Immature natural killer cell (primary cell): ENCODE data around the gene SLX4IP. TPM values are rescaled to one million over a fixed set of nuclear protein-coding genes. Genes with fewer than 3 reads are reported as not detected.
"Not testable (repeated sequence)": the region's sequence is repeated elsewhere in the genome, so short reads cannot be mapped to it uniquely, and the experiment has no call there.

Source experiments
- DNase-seq, 3 donors: peaks; one replicate each; pipeline ENCODE4 v3.0.0; 2022; ENCODE audit warnings: mixed read lengths in 1 of 3
- H3K27ac Mint-ChIP-seq, 6 donors: one replicate each; pipeline ENCODE4 v1.8.0; 2020; ENCODE audit warnings: mixed read lengths in 6 of 6, mild to moderate bottlenecking in 5 of 6, inconsistent platforms in 4 of 6, moderate library complexity in 3 of 6
- H3K27me3 Mint-ChIP-seq, 3 donors: one replicate each; pipeline ENCODE4 v1.8.0; 2020 to 2021; ENCODE audit warnings: low read depth in 3 of 3, mild to moderate bottlenecking in 3 of 3, mixed read lengths in 3 of 3, moderate library complexity in 3 of 3, inconsistent platforms in 1 of 3
- H3K36me3 Mint-ChIP-seq, 3 donors: one replicate each; pipeline ENCODE4 v1.8.0; 2020; ENCODE audit warnings: mixed read lengths in 3 of 3, inconsistent platforms in 2 of 3, mild to moderate bottlenecking in 2 of 3
- H3K4me1 Mint-ChIP-seq, 2 donors: one replicate each; pipeline ENCODE4 v1.8.0; 2020; ENCODE audit warnings: inconsistent platforms in 2 of 2, mild to moderate bottlenecking in 2 of 2, mixed read lengths in 2 of 2, moderate library complexity in 1 of 2
- H3K4me3 Mint-ChIP-seq, 5 donors: one replicate each; pipeline ENCODE4 v1.8.0; 2020; ENCODE audit warnings: mild to moderate bottlenecking in 5 of 5, mixed read lengths in 5 of 5, inconsistent platforms in 3 of 5, moderate library complexity in 3 of 5
- H3K9me3 Mint-ChIP-seq, 6 donors: one replicate each; pipeline ENCODE4 v1.8.0; 2020; ENCODE audit warnings: mild to moderate bottlenecking in 6 of 6, mixed read lengths in 6 of 6, inconsistent platforms in 4 of 6, moderate library complexity in 3 of 6
- polyA plus RNA-seq, 3 donors: library from polyadenylated mRNA; unstranded; fragments of 300-500 nt; fragmentation: Illumina TruSeq; gene quantifications; one replicate each; pipeline ENCODE4 v1.2.3, GENCODE V29; 2021

SLX4IP gene
- polyA plus RNA-seq: 1 to 10 TPM in 1 of 3 donors, under 1 TPM in 2; 0.52 to 1.6 (median 0.75) TPM

DNA sequence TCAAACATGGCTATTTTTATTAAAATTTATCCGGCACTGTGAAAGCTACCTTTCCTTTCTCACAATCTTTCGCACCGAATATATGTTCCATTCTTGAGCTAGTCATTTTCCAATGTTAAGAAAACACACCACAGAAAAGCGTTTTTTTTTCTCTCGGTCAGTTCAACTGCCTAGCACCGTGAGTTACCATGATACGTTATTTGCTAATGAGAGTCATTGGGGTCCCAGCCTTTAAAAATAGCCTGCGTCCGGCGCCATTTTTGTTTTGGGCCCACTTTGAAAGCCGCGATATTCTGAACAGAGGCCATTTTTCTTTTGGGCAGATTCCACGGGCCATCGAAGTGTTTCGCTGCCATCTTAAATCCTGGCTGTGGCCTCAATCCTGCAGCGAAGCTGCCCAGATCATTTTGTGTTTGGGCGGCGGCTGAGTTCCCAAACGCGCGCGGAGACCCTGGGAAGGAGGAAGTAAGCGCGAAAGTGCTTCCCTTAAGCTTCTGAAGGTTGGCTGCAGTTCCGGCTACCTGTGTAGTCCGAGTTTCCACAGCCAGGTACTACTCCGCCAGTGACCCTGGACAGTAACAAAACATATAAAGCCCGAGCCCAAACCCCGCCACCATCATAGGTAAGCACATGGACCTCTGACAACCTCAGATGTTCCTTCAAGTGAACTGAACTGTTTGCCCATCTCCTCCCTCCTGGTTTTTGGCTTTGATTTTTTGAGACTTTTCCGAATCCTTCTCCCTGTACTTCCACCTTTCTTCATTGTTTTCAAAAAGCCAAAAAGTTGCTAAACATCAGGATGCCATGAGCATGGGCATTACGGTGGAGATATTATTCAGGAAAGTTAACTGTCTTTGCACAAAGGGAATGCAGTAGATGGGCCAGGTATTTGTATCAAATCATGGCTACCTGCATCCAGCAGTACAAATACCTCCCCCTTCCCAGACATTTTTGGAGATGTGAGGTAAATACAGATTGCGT is at the start of gene SLX4IP:
SLX4IP (plus strand) TSS at position 474 of the 981 bp plus-strand sequence. CDS start 22,900 bp downstream, outside the sequence.
- Mint-ChIP-seq H3K27me3 (peaks cover 9 to 18% (median 11%) of the 10 kb centered on the region in 3 donors), H3K4me3 (peak within 1 kb of the TSS; percentile 91 to 99 (median 97)), H3K9me3 (no peaks in the 10 kb centered on the region), H3K4me1 (peaks cover 26 to 57% of the 10 kb centered on the region in 2 donors), H3K36me3 (no peaks in the 10 kb centered on the region), H3K27ac (peak within 1 kb of the TSS; percentile 91 to 98 (median 94))
- peak; percentile 78 to 82 (median 82) for DNase-seq

DNA sequence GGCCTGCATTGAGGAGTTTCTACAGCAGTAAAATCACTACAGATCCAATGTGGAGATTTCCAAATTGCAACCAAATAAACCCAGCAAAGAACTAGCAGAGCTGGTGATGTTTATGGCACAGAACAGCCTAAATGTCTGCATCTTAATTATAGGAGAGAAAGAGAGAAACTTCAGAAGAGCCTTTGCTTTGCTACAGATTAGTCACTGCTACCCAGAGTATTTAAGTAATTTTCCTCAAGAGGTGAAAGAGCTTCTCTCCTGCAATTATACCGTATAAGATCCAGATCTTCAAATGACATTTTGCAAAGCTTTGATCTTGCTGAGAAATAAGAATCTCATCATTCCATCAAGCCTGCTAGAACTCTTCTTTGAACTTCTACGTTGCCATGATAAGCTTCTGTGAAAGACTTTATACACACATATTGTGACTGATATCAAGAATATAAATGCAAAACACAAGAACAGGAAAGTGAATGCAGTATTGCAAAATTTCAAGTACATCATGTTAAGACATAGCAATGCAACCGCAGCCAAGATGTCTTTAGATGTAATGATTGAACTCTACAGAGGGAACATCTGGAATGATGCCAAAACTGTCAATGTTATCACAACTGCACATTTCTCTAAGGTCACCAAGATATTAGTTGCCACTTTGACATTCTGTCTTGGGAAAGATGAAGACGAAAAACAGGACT is 49.1 kb upstream of the SLX4IP start:
- no peak overlapping the region for H3K4me3 Mint-ChIP-seq
- no peak overlapping the region for H3K27ac Mint-ChIP-seq
- H3K27me3 Mint-ChIP-seq: peaks cover 0 to 5% (median 2%) of the 10 kb centered on the region in 3 donors
- H3K9me3 Mint-ChIP-seq: no peaks in the 10 kb centered on the region
- no peaks in the 10 kb centered on the region for H3K4me1 Mint-ChIP-seq
- DNase-seq: no peak
- H3K36me3 Mint-ChIP-seq: no peaks in the 10 kb centered on the region

DNA sequence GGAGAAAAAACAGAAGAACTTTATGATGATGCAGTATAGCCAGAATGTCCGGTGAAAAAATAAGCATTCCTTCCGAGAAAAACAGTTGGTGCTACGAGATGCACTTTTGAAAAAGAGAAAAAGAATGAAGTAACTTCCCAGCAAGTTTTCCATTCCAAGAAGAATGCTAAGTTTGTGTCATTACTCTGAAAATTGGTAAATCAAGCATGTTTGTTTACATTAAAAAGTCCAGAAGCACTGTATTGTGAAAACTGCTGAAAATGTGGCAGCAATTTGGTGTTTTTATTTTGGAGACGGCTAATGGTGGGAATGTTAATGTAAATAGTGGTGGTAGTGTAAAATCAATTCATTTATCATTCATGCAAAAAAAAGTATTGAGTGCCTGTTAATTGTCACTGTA is 47.4 kb upstream of the SLX4IP start:
- Mint-ChIP-seq H3K36me3 (no peaks in the 10 kb centered on the region), H3K27me3 (peaks cover 3 to 7% (median 4%) of the 10 kb centered on the region in 3 donors), H3K4me1 (no peaks in the 10 kb centered on the region)

DNA sequence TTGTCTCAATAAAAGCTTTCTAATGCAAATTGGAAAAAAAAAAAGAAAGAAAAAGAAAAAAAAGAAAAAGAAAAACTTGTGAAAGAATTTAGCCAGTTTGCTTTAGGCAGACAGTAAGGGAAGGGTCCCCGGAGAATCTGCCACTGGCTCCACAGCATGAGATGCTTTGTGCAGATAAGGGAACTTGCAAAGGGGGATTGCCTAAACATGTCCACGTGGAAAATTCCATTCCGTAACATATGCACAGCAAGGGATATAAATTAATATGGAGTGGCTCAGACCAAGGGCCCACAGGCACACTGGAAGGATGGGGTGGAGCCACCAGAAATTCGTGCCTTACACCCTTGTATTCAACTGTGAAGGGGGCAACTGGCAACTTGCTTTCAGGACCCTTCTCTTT is 46.5 kb upstream of the SLX4IP start:
- H3K4me1 Mint-ChIP-seq: no peaks in the 10 kb centered on the region
- no peak for DNase-seq
- no peaks in the 10 kb centered on the region for H3K9me3 Mint-ChIP-seq
- peaks cover 4 to 7% (median 4%) of the 10 kb centered on the region in 3 donors for H3K27me3 Mint-ChIP-seq
- no peaks in the 10 kb centered on the region for H3K36me3 Mint-ChIP-seq
- no peak overlapping the region for H3K4me3 Mint-ChIP-seq
- no peak overlapping the region for H3K27ac Mint-ChIP-seq

More for the DNA sequence above, 47.4 kb upstream of the SLX4IP start:
- Mint-ChIP-seq H3K4me3 (no peak overlapping the region), H3K27ac (no peak overlapping the region), H3K9me3 (no peaks in the 10 kb centered on the region)
- DNase-seq: no peak

DNA sequence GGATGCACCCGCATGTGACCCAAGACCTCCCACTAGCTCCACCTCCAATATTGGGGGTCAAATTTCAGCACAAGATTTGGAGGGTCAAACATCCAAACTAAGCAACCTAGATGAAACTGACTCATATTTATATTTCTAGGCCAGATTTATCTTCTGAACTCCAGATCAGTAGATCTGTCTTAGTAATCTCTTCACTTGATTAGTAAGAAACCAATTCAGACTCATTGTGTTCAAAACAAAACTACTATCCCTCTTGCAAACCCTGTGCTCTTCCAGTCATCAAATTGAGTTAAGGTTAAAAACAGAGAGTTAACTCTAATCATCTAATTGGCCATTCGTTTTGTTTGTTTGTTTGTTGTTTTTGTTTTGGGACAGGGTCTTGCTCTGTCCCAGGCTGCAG is 44.4 kb upstream of the SLX4IP start:
- H3K4me1 Mint-ChIP-seq: no peaks in the 10 kb centered on the region
- H3K36me3 Mint-ChIP-seq: no peaks in the 10 kb centered on the region
- no peaks in the 10 kb centered on the region for H3K9me3 Mint-ChIP-seq

DNA sequence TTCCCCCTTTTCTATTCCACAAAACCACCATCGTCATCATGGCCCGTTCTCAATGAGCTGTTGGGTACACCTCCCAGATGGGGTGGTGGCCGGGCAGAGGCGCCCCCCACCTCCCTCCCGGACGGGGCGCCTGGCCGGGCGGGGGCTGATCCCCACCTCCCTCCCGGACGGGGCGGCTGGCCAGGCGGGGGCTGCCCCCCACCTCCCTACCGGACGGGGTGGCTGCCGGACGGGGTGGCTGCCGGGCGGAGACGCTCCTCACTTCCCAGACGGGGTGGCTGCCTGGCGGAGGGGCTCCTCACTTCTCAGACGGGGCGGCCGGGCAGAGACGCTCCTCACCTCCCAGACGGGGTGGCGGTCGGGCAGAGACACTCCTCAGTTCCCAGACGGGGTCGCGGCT is 40.4 kb upstream of the SLX4IP start:
- not testable (repeated sequence) for H3K27me3 Mint-ChIP-seq, H3K36me3 Mint-ChIP-seq, H3K9me3 Mint-ChIP-seq, H3K27ac Mint-ChIP-seq, DNase-seq, H3K4me3 Mint-ChIP-seq, H3K4me1 Mint-ChIP-seq

More for the DNA sequence above, 44.4 kb upstream of the SLX4IP start:
- DNase-seq: no peak
- H3K27ac Mint-ChIP-seq: no peak overlapping the region
- H3K4me3 Mint-ChIP-seq: no peak overlapping the region
- H3K27me3 Mint-ChIP-seq: peaks cover 3 to 5% (median 4%) of the 10 kb centered on the region in 3 donors

- no peak for DNase-seq
- Mint-ChIP-seq H3K27ac (no peak overlapping the region), H3K9me3 (no peaks in the 10 kb centered on the region), H3K36me3 (peaks cover 0 to 10% (median 0%) of the 10 kb centered on the region in 3 donors), H3K4me1 (no peaks in the 10 kb centered on the region), H3K4me3 (no peak overlapping the region), H3K27me3 (peaks cover 0 to 2% (median 1%) of the 10 kb centered on the region in 3 donors)
These were observed 36.2 kb upstream of the SLX4IP start for GRCh38 chr20:10398834-10399369.

DNA sequence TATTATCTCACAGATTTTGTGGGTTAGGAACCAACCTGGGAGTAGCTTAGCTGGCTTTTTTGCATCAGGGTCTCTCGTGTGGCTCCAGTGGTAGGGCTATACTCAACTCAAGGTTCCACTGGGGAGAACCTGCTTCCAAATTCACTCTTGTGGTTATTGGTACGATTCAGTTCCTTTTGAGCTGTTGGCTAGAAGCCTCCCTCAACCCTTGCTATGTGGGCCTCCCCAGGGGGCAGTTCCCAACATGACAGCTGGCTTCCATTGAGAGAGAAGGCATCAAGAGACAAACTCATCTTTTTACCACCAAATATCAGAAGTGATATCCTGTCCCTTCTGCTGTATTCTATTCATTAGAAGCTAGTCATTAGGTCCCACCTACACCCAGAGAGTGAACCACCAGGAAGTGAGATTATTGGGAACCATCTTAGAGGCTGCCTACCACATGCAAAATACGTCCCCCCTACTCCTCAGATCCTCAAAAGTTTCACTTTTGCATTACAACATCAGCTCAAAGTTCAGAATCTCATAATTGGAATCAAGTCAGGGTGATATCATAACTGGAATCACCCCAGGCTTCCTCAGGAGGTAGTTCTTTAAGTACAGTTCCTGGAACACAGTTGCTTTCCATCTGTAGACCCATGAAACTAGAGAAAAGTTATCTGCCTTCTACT is 32.0 kb upstream of the SLX4IP start:
- DNase-seq: no peak
- no peak overlapping the region for H3K27ac Mint-ChIP-seq
- H3K27me3 Mint-ChIP-seq: peaks cover 0 to 2% (median 0%) of the 10 kb centered on the region in 3 donors
- no peak overlapping the region for H3K4me3 Mint-ChIP-seq
- peaks cover 4 to 29% (median 7%) of the 10 kb centered on the region in 3 donors for H3K36me3 Mint-ChIP-seq
- H3K9me3 Mint-ChIP-seq: no peaks in the 10 kb centered on the region
- H3K4me1 Mint-ChIP-seq: no peaks in the 10 kb centered on the region

DNA sequence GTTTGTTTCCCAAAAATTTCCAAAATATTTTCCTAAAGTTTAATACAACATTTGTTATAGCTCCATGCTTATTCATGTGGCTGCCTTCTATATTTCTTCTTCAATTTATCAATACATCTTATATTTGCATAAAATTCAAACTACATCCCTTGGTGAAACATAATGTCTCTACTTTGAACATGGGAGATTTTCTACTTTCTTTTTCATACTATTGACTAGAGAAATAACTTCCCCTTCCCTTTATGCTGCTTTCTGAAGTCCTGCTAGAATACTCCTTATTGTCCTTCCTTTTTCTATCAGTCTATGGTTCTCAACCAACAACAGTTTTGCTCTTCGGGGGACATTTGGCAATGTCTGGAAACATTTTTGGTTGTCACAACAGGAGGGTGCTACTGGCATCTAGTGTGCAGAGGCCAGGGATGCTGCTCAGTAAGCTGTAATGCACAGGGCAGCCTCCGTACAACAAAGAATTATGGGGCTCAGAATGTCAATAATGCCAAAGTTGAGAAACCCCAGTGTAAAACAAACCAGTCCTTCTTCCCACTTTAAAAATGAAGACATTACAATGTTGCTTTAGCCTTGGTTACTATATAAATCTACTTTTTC is 31.0 kb upstream of the SLX4IP start:
- no peaks in the 10 kb centered on the region for H3K4me1 Mint-ChIP-seq
- H3K4me3 Mint-ChIP-seq: no peak overlapping the region
- no peak for DNase-seq
- no peak overlapping the region for H3K27ac Mint-ChIP-seq
- H3K36me3 Mint-ChIP-seq: peaks cover 4 to 29% (median 7%) of the 10 kb centered on the region in 3 donors
- H3K9me3 Mint-ChIP-seq: no peaks in the 10 kb centered on the region
- H3K27me3 Mint-ChIP-seq: no peaks in the 10 kb centered on the region

DNA sequence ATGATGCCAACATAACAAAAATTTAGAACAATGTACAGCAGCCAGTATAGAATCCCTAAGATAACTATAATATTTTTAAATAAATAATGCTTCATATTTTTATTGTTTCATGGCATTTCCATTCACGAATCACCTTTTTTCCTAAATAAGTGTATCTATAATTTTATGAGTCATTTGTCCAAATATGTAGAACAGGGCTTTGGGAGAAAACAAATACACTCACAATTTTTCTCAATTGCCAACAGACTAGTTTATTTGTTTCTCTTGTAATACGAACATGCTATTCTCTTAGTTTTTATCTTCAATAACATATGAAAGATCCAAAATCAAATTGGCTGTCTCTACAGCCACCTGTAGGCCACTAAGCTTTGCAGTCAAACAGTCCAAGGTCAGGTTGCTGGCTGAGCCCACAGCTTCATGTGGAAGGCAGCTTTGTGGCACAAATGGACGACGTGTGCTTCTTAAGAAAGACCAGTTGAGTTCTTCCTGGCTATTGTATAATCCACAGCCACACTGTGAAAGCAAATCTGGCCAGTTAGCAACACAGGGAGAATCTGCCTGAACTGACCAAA is 30.1 kb upstream of the SLX4IP start:
- Mint-ChIP-seq H3K27ac (no peak overlapping the region), H3K27me3 (no peaks in the 10 kb centered on the region), H3K36me3 (peaks cover 4 to 29% (median 7%) of the 10 kb centered on the region in 3 donors), H3K4me3 (no peak overlapping the region), H3K9me3 (no peaks in the 10 kb centered on the region), H3K4me1 (no peaks in the 10 kb centered on the region)
- DNase-seq: no peak

DNA sequence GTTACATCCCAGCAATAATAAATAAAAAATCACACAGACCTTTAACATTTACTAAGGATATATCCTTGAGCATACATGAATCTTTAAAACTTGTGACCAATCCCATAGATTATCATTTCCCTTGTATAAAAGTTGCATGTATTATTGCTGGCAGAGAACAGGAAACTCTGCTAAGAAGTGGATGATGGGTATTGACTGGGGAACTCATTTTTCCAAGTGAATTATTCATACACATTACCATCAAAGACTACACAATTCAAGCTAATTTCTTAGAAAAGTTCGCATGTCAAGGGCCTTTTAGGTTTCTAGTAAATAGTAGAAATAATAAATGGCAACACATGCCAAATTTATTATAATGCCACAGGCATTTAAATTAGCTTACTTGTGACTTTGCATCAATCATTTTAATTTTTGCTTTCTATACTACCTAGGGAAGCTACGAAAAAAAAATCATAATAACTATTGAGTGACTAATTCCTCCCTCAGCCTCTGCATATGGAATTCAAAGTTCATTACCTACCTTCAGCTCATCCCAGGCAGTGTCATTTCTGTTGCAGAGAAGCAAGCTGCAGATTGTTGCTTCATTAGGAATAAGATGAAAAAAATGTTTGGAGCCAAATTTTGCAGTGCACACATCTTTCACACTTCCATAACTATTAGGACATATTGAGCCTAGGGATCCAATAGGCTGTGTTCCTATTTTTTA is 26.8 kb upstream of the SLX4IP start:
- peaks cover 4 to 36% (median 7%) of the 10 kb centered on the region in 3 donors for H3K36me3 Mint-ChIP-seq
- H3K4me3 Mint-ChIP-seq: no peak overlapping the region
- no peak overlapping the region for H3K27ac Mint-ChIP-seq
- H3K4me1 Mint-ChIP-seq: no peaks in the 10 kb centered on the region
- H3K27me3 Mint-ChIP-seq: no peaks in the 10 kb centered on the region
- H3K9me3 Mint-ChIP-seq: no peaks in the 10 kb centered on the region
- DNase-seq: no peak

DNA sequence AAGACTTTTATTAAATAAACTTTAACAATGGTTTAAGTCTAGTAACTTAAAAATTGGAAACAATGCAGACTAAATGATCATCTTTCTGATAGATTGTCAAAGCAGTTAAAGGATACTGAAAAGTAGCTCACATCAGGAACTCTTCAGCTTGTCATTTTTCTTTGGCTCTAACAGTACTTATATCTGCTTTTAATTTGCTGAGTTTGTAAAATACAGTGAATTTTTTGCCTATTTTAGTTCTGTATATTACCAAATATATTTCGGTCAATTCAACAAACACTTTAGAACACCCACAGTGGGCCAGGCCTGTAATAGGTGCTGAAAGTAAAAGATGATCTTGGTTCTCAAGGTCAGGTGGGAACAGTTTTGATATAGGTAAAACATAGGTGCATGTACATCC is 23.4 kb upstream of the SLX4IP start:
- Mint-ChIP-seq H3K27ac (no peak overlapping the region), H3K9me3 (no peaks in the 10 kb centered on the region), H3K4me1 (peaks cover 10 to 11% of the 10 kb centered on the region in 2 donors), H3K27me3 (no peaks in the 10 kb centered on the region), H3K36me3 (peaks cover 7 to 24% (median 8%) of the 10 kb centered on the region in 3 donors), H3K4me3 (no peak overlapping the region)
- DNase-seq: no peak
